ENCODE results near the gene GRM7.
"Not testable (repeated sequence)": the region's sequence is repeated elsewhere in the genome, so short reads cannot be mapped to it uniquely, and the experiment has no call there.

GRM7 gene

GRCh38 chr3:6860954-6861624 is at the start of gene GRM7:
Gene GRM7, plus strand, starts transcription at chr3:6861115.
- DNase-seq, result no peak

GRCh38 chr3:6821411-6821810 is 39.5 kb upstream of the GRM7 start:
- DNase-seq, result no peak

GRCh38 chr3:6825524-6825923 is 35.4 kb upstream of the GRM7 start:
- no peak for DNase-seq

DNA sequence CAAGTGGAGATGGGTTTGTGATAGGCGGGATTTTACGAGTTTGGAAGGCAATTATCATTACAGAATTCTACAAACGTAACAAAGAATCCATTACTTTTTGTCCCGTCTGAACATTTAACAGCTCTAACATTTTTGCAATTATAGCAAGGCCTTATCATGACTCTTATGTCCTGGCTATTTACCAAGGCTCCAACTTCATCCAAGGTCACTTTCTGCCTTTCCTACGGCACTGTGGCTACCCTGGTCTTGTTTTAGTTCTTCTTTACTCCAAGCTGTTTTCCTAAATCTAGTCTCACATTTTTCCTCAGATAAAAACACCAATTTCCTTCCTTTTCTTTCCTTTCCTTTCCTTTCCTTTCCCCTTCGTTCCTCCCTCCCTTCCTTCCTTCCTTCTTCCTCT is 33.5 kb upstream of the GRM7 start:
- DNase-seq, result no peak

DNA sequence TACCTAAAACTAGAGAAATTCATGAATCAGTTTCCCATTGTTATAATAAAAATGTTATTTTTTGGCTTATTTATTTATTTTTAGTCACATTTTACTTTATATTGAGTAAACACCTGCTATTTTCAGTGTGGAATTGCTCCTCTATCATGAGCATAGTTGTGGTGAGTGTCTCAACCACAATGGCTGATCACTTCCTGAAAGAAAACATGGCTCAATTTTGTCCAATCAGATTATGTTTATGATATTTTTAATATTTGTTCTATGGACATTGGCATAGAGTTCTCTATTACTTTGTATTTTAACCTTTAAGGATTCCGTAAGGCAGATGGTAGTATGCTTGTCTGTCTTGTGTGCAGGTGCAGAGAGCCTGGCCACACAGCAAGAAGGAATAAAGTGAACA is 16.2 kb upstream of the GRM7 start:
- DNase-seq, result no peak

- DNase-seq, result no peak
Observed at GRCh38 chr3:6854184-6854583, 6.7 kb upstream of the GRM7 start.

GRCh38 chr3:6857510-6857909 is 3.4 kb upstream of the GRM7 start:
- DNase-seq, result no peak

DNA sequence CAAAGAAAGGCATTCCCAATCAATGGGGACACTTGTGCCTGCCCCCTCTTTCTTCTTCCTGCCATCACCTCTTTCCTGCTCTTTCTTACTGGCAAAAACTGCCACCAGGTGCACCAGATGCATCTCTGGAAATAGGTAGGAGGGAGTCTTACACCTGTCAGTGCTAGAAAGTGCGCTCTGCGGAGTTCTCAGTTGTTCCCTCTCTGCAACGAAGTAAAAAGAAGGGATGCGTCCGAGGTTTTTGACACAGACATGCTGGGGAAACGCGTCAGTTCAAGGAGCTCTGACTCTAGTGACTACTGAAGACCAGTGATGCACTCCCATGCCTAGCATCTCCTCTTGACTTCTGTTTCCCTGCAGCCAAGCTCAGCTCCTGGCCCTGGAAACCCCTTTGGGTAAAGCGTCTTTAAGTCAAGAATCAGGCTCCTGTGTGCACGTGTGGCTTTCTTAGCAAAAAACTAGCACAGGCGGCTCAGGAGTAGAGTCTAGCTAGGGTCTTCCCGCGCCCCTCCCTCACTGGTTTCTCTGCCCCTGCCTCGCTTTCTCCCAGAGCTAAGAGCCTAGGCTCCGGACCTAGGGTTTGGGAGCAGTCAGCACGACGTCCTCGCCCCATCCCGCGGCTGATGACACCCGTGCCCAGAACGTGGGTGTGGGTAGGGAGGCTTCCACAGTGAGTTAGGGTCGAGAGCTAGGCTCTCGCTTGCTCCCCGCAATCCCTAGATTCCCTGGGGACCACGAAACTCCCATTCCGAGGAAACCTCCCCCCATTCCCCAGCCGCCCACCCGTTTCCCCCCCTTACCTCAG is 564 bp upstream of the GRM7 start:
- no peak for DNase-seq

GRCh38 chr3:6861625-6862000 is 698 bp downstream of the GRM7 start:
- DNase-seq, result no peak

- no peak for DNase-seq
Observed at GRCh38 chr3:6862041-6862879, 1.3 kb downstream of the GRM7 start.

DNA sequence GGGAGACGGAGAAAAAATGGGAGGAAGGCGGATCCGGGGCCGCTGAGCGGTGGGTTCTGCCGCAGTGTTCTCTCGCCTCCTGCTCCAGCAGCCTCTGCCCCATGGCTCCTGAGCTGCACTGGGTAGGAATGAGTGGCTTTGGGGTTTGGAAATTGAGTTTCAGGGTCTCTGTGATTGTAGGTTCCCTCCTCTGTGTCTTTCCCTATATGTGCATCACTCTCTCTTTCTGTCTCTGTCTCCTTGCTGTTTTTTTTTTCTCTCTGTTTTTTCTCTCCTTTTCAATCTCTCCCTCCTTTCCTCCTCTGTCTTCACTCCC is 1.9 kb downstream of the GRM7 start:
- no peak for DNase-seq

- DNase-seq, result no peak
Observed at GRCh38 chr3:6867269-6867668, 6.4 kb downstream of the GRM7 start.

GRCh38 chr3:6878731-6879130 is 17.8 kb downstream of the GRM7 start:
- DNase-seq, result no peak

GRCh38 chr3:6912240-6912639 is 51.3 kb downstream of the GRM7 start:
- DNase-seq, result no peak

DNA sequence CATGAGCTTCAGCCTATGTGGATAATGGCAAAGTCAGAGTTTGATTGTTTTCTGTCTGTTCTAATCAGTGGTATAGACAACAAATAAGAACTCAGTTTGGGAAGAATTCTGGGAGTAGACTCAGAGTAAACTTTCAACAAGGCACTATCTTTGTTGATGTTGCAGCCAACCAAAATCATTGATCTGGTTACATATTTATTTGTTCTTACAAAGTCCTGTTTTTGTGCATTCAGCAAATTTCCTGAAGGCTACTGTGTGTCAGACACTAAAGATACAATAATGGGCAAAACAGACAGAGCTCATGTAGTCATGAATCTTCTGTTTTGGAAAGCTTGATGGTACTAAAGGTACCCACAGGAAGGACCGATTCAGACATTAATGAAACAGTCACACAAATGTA is 55.0 kb downstream of the GRM7 start:
- DNase-seq, result no peak

DNA sequence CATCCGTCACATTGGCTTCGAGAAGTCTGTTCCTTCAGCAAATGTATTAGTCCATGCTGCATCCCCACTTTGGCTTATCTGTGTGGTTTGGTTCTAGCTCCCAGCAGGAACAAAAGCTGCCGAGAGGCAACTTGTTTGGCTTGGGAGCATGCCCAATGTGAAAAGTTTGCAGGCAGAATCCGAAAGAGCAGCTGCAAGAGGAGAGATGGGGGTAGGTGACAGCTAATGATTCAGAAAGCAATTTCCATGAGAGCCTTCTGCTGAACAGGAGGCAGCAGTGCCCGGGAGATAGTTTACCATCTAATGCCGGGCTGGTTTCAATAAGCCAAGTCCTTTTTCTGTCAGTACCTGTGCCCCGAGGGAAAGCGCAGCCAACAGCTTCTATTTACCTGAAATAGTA is 60.2 kb downstream of the GRM7 start:
- no peak for DNase-seq

- no peak for DNase-seq
Observed at GRCh38 chr3:6921876-6922275, 61.0 kb downstream of the GRM7 start.

DNA sequence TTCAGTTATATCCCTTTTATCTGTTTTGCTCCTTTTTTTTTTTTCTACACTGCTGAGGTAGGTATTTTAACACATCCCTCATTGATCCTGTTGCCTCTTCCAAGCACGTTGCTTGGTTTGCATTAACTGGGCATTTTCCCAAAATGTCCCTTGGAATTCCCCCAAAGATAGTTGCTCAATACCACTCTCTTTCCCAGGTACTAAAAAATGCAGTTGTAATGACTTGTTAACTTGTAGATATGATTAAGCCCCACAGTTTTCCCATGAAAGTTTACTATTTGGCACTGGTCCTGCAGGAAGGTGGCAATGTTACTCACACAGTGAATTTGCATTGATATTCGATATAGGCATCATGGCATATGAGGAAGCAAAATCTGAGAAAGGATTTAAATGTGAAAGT is 67.1 kb downstream of the GRM7 start:
- no peak for DNase-seq

GRCh38 chr3:6929918-6930317 is 69.0 kb downstream of the GRM7 start:
- no peak for DNase-seq

DNA sequence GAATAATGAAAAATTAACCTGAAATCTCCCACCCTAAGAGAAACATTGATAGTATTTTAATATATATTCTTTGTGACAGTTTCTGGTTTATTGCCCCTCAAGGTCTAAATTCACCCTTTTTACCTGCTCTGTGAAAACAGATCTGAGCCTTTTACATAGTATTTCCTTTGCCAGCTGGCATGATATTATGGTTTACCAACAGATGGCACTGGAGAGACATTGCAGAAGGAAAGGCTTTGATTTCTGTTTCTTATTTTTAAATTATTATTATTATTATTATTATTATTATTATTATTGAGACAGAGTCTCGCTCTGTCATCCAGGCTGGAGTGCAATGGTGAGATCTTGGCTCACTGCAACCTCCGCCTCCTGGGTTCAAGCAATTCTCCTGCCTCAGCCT is 74.5 kb downstream of the GRM7 start:
- not testable (repeated sequence) for DNase-seq

- DNase-seq, result no peak
Observed at GRCh38 chr3:6935970-6936369, 75.1 kb downstream of the GRM7 start.

DNA sequence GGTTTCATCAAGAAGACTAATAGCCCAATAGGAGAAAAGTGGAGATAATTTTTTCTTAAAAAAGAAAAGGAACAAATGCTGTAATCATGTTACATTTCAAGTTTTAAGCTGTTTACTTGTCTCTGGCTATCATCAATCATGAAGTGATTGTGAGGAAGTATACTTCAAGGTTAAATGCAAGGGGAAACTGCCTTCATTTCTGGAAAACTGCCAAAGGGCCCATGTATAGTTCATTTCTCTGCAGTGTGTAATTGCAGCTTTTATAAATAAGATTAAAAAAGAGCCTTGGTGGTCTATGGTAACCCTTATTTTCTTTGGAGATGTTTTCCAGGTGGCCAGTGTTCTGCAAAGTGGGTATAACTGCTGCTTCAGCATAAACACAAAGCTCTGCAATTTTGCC is 101.9 kb downstream of the GRM7 start:
- DNase-seq, result no peak

DNA sequence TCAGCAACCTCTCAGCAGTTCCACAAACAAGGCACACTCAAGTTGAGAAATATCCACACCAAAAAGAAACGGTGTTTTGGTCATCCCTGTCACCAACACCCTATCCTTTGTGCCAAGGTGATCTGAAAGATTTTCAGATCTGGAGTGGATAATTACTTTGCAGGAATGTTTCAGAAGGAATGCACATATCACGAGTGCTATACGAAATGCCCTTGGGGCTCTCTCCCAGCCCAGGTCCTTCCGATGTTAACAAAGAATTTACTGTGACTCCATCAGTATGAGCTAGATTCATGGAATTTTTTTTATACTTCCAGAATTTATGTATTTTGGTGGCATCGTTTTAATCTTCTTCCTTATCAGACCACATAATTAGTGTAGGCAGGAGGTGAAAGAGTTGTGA is 105.0 kb downstream of the GRM7 start:
- no peak for DNase-seq

DNA sequence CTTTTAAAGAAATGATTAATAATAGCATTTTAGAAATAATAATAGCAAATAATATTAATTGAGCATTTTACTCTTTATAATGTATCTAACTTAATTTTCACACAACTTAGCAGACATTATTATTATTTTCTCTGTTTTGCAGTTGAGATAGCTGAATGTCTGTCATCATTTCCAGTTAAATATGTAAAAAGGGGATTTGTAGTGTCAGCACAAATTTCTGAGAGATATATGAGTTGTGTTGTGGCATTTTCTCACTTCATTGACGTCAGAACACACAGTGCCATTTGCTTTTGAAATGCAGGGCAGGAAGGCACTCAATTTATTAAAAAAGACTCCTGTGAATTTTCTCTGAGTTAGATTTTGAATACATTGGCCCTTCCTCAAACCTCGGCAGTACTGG is 111.0 kb downstream of the GRM7 start:
- DNase-seq, result no peak

Measured in activated CD4-positive, alpha-beta T cell treated with anti-CD3 and anti-CD28 coated beads, Interleukin-10, Interleukin-2, amounts not matched to agents 100 ng/mL and 50 ng/mL, durations not matched to agents 16 hours and 8 hours (primary cell).